Testis (tissue), 3 donors: ENCODE measurements around the gene TMEM238. TPM values are rescaled to one million over a fixed set of nuclear protein-coding genes. Genes with fewer than 3 reads are reported as not detected.
"Not testable (repeated sequence)": the region's sequence is repeated elsewhere in the genome, so short reads cannot be mapped to it uniquely, and the experiment has no call there.

Source experiments
- DNase-seq: peaks from one replicate; pipeline ENCODE4 v3.0.0-alpha.2; 2019
- H3K27ac ChIP-seq, 2 donors: fragments of 200-600 bp; sonication (generic); one replicate each; pipeline ENCODE4 v1.5.1; 2019
- H3K27me3 ChIP-seq: fragments of 200-600 bp; sonication (generic); one replicate; pipeline ENCODE4 v1.5.1; 2019
- H3K36me3 ChIP-seq: fragments of 200-600 bp; sonication (generic); one replicate; pipeline ENCODE4 v1.5.1; 2017; ENCODE audit warnings: low read depth; ENCODE audit errors: missing control alignments
- H3K4me1 ChIP-seq: fragments of 200-600 bp; sonication (generic); one replicate; pipeline ENCODE4 v1.5.1; 2019
- H3K4me3 ChIP-seq, 2 donors: fragments of 200-600 bp; sonication (generic); one replicate each; pipeline ENCODE4 v1.5.1; 2017 to 2019
- H3K9me3 ChIP-seq: fragments of 200-600 bp; sonication (generic); one replicate; pipeline ENCODE4 v1.5.1; 2017
- CTCF ChIP-seq, 3 experiments: fragments of 450-650 bp in 2 of 3; fragments of 200-600 bp in 1 of 3; sonication (generic) in 1 of 3; IDR thresholded peaks; one replicate each; pipeline ENCODE4 v1.5.1; 2016 to 2019; ENCODE audit warnings: antibody characterized with exemption in 3 of 3, mild to moderate bottlenecking in 2 of 3, moderate library complexity in 1 of 3
- POLR2A ChIP-seq: fragments of 450-650 bp; IDR thresholded peaks from one replicate; pipeline ENCODE4 v1.6.1; 2017; ENCODE audit warnings: antibody characterized with exemption, mild to moderate bottlenecking, moderate library complexity
- WGBS, 2 donors: methylation state at CpG; one replicate each; pipeline ENCODE4 v1.1.5; 2018; 5-methylcytosine and 5-hydroxymethylcytosine counted together
- intact Hi-C: fragments of 100-400 bp; cut with DNase I; formaldehyde crosslinking; loops from one replicate; pipeline ENCODE4 v1.15.1; 2023; ENCODE audit warnings: low total_unique reads
- polyA plus RNA-seq: library from polyadenylated mRNA; stranded (reverse); fragments of 350-450 nt; fragmentation: Illumina TruSeq; extraction: RNeasy Lipid Tissue Mini Kit (QIAGEN cat#74804); gene quantifications from one replicate; pipeline ENCODE4 v1.2.3, GENCODE V29; 2014; ENCODE audit warnings: low read depth, low replicate concordance; ENCODE audit not compliant: insufficient read depth
- total RNA-seq, 2 donors: library from RNA; depleted of rRNA; stranded (reverse); fragments of >200 nt; gene quantifications; one replicate each; pipeline ENCODE4 v1.2.3, GENCODE V29; 2016

The TMEM238 gene
- total and polyA plus RNA-seq, 3 donors from 2014 or later, result 0.91 to 6.4 (median 1.7) TPM

DNA sequence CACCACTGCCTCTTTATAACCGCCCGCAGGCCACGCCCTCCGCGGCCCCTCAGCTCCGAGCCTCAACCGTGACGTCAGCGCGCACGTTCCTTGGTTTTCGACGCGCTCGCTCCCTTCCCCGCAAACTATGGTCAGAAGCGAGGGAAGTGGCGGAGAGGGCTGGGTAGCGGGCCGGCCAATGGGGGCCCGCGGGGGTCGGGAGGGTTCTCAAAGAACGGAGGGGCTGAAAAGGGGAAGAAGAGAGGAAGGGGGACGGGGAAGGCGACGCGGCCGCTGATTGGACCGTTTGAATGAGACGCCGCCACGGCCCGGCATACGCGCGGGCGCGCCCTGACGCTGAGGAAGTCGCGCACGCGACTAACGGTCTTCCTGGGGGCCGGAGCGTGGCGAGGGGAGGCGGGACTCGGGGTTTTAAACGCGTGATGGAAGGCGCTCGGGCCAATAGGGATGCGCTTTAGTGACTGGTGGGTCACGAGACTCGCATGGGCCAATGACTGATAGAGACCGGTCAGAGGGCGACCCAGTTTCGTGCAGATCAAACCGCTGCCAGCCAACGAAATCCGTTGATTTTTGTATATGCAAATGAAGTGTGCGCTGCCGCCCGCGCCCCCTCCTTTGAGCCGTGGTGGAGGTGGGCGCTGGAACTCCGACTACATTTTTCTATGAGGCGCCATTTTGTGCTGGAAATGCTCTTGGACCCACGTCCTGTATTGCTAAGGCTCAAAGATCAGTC, 23.9 kb upstream of the TMEM238 start:
- Histone ChIP-seq H3K27ac (peak overlapping the region; percentile 99 to 100), H3K4me3 (peak overlapping the region; percentile 86 to 98), H3K4me1 (peaks cover 19% of the 10 kb centered on the region), H3K9me3 (no peaks in the 10 kb centered on the region), H3K36me3 (no peaks in the 10 kb centered on the region), H3K27me3 (no peaks in the 10 kb centered on the region)
- TF ChIP-seq POLR2A, result no peak
- TF ChIP-seq CTCF (IDR thresholded peaks at IDR 0.05), result no peak
- intact Hi-C loops, result no loop called here
- peak; percentile 100 for DNase-seq
- 0% methylated on average over 47 to 61 of the region's 72 CpGs for WGBS, 2 donors

DNA sequence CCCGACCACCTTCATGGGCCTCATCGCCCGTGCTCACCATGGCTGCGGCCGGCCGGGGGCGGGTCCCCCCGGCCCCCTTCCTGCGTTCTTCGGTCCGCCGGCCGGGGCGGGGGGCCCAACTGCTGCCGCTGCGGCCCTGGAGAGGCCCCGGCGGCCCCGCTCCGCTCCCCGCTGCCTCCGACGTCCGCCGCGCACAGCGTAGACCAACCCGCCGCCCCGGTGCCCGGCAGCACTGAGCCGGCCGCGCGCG, 23.4 kb upstream of the TMEM238 start, which contains the start of gene UBE2S:
Gene UBE2S (minus strand): TSS at position 239 of the 250 bp plus-strand sequence. CDS start 199 bp downstream, at position 40.
- H3K36me3 ChIP-seq, H3K27me3 ChIP-seq, H3K9me3 ChIP-seq, intact Hi-C loops, DNase-seq: not testable (repeated sequence)
- peak; percentile 89 for TF ChIP-seq POLR2A
- peak within 1 kb of the TSS; percentile 99 to 100 for H3K27ac ChIP-seq
- 8% methylated on average over 15 of the region's 36 CpGs; no CpG with 5 or more reads in 1 of the 2 donors for WGBS, 2 donors
- H3K4me1 ChIP-seq, result peaks cover 21% of the 10 kb centered on the region
- peak within 1 kb of the TSS; percentile 86 to 98 for H3K4me3 ChIP-seq

GRCh38 chr19:55406826-55407549, 22.9 kb upstream of the TMEM238 start:
- H3K9me3 ChIP-seq, result no peaks in the 10 kb centered on the region
- intact Hi-C loops, result no loop called here
- H3K36me3 ChIP-seq, result no peaks in the 10 kb centered on the region
- peak overlapping the region; percentile 86 to 98 for H3K4me3 ChIP-seq
- 5% methylated on average over 35 of the region's 35 CpGs; no CpG with 5 or more reads in 1 of the 2 donors for WGBS, 2 donors
- no peak for DNase-seq
- peaks cover 24% of the 10 kb centered on the region for H3K4me1 ChIP-seq
- no peaks in the 10 kb centered on the region for H3K27me3 ChIP-seq
- TF ChIP-seq POLR2A (no peak), CTCF (IDR thresholded peaks at IDR 0.05) (no peak)
- peak overlapping the region; percentile 99 to 100 for H3K27ac ChIP-seq

- TF ChIP-seq POLR2A, result no peak
- TF ChIP-seq CTCF (IDR thresholded peaks at IDR 0.05), result no peak
- intact Hi-C loops, result no loop called here
- DNase-seq, result no peak
Measured at GRCh38 chr19:55406091-55406825, 22.2 kb upstream of the TMEM238 start.

DNA sequence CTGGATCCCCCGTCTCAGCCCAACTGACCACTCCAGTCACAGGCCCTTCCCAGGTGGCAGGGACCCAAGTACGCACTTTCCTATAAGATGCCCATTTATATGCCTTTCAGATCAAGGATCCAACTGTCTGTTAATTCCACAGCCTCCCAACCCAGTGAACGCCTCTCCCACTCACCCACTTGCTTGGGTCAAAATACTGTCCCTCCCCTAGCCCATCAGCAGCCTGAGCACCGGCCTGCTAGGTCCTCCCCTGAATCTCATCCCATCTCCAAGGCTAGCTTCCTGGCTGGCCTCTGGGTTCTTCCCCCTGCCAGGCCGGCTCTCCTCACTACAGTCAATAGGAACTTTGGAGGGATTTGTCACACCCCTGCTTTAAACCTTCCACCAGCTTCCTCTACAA, 21.5 kb upstream of the TMEM238 start:
- H3K9me3 ChIP-seq, result no peaks in the 10 kb centered on the region
- intact Hi-C loops, result no loop called here
- no peaks in the 10 kb centered on the region for H3K36me3 ChIP-seq
- H3K4me1 ChIP-seq, result peaks cover 24% of the 10 kb centered on the region
- H3K27me3 ChIP-seq, result no peaks in the 10 kb centered on the region
- 83 to 87% methylated on average over 5 of the region's 5 CpGs for WGBS, 2 donors
- H3K4me3 ChIP-seq, result no peak overlapping the region
- no peak overlapping the region for H3K27ac ChIP-seq
- no peak for DNase-seq
- TF ChIP-seq CTCF (IDR thresholded peaks at IDR 0.05), result no peak
- no peak for TF ChIP-seq POLR2A

More at GRCh38 chr19:55406091-55406825, 22.2 kb upstream of the TMEM238 start:
- H3K4me3 ChIP-seq, result peak overlapping the region in 1 of 2 donors; percentile 86
- no peaks in the 10 kb centered on the region for H3K27me3 ChIP-seq
- no peaks in the 10 kb centered on the region for H3K9me3 ChIP-seq
- peaks cover 24% of the 10 kb centered on the region for H3K4me1 ChIP-seq
- H3K27ac ChIP-seq, result peak overlapping the region in 1 of 2 donors; percentile 100
- 77 to 81% methylated on average over 10 to 14 of the region's 14 CpGs for WGBS, 2 donors
- H3K36me3 ChIP-seq, result no peaks in the 10 kb centered on the region
